Esophagus muscularis mucosa (tissue), 4 donors: Measurements from ENCODE around the gene NEUROD2.

Experiments
- CTCF ChIP-seq, 3 experiments: fragments of 200-600 bp in 2 of 3; fragments of 450-650 bp in 1 of 3; sonication (generic) in 2 of 3; IDR thresholded peaks; one replicate each; pipeline ENCODE4 v1.5.1; 2017 to 2019; ENCODE audit warnings: antibody characterized with exemption in 3 of 3, mild to moderate bottlenecking in 2 of 3, moderate library complexity in 1 of 3
- EP300 ChIP-seq: sonication (generic); formaldehyde crosslinking; IDR thresholded peaks from one replicate; pipeline ENCODE4 v1.6.1; 2017; ENCODE audit warnings: antibody characterized with exemption
- POLR2A ChIP-seq: fragments of 450-650 bp; IDR thresholded peaks from one replicate; pipeline ENCODE4 v1.6.1; 2017; ENCODE audit warnings: antibody characterized with exemption, moderate library complexity, mild to moderate bottlenecking, low read depth

- TF ChIP-seq CTCF (IDR thresholded peaks at IDR 0.05) (peak in 1 of 3 experiments; percentile 29), POLR2A (no peak), EP300 (no peak)
Measured at GRCh38 chr17:39576187-39576586, 31.5 kb downstream of the NEUROD2 start.
